Keratinocyte (primary cell): Measurements from ENCODE around the gene RNF166. TPM values are rescaled to one million over a fixed set of nuclear protein-coding genes. Genes with fewer than 3 reads are reported as not detected.

Experiments
- DNase-seq: peaks from one replicate; pipeline ENCODE4 v3.0.0-alpha.2; 2011; ENCODE audit warnings: low read depth, missing footprints, low spot score
- FAIRE-seq: peaks from 2 replicates; lab custom pipeline; 2011; peaks lifted over from hg19 to GRCh38; lab: Jason Lieb, UNC
- H2AFZ ChIP-seq: 2 replicates; pipeline ENCODE4 v1.6.0; 2012; ENCODE audit warnings: low read length, control low read depth, inconsistent platforms; ENCODE audit not compliant: control insufficient read depth
- H3K27ac ChIP-seq: 2 replicates; pipeline ENCODE4 v1.5.1; 2011; ENCODE audit warnings: low read length; ENCODE audit not compliant: control insufficient read depth, insufficient read depth
- H3K27me3 ChIP-seq: 3 replicates; pipeline ENCODE4 v1.6.0; 2011; ENCODE audit warnings: low read length; ENCODE audit not compliant: control insufficient read depth, insufficient read depth; ENCODE audit errors: extremely low read depth
- H3K36me3 ChIP-seq, 2 experiments: 2 replicates in 1 of 2; 3 replicates in 1 of 2; pipeline ENCODE4 v1.5.1; 2011; ENCODE audit warnings: low read length in 2 of 2, mild to moderate bottlenecking in 1 of 2; ENCODE audit not compliant: control insufficient read depth in 2 of 2, insufficient read depth in 2 of 2; ENCODE audit errors: extremely low read depth in 1 of 2
- H3K4me1 ChIP-seq: 3 replicates; pipeline ENCODE4 v1.5.1; 2011; ENCODE audit warnings: low read length; ENCODE audit not compliant: control insufficient read depth, insufficient read depth; ENCODE audit errors: extremely low read depth
- H3K4me2 ChIP-seq: 3 replicates; pipeline ENCODE4 v1.6.0; 2011; ENCODE audit warnings: low read depth, low read length; ENCODE audit not compliant: control insufficient read depth, insufficient read depth; ENCODE audit errors: extremely low read depth
- H3K4me3 ChIP-seq, 3 experiments: fragments of 200-600 bp in 1 of 3; sonication (generic) in 1 of 3; 2 replicates in 2 of 3; 3 replicates in 1 of 3; pipeline ENCODE4 v1.5.1; 2011 to 2016; ENCODE audit warnings: low read length in 3 of 3, mild to moderate bottlenecking in 3 of 3, control low read depth in 2 of 3, inconsistent platforms in 1 of 3, low read depth in 1 of 3, mixed read lengths in 1 of 3, mixed run types in 1 of 3, moderate library complexity in 1 of 3; ENCODE audit not compliant: control insufficient read depth in 2 of 3, insufficient read depth in 2 of 3; ENCODE audit errors: extremely low read depth in 1 of 3
- H3K79me2 ChIP-seq: 2 replicates; pipeline ENCODE4 v1.6.0; 2012; ENCODE audit warnings: low read length; ENCODE audit not compliant: control insufficient read depth, insufficient read depth
- H3K9ac ChIP-seq: 3 replicates; pipeline ENCODE4 v1.6.0; 2011; ENCODE audit warnings: low read length; ENCODE audit not compliant: control insufficient read depth, insufficient read depth; ENCODE audit errors: extremely low read depth
- H3K9me1 ChIP-seq: 3 replicates; pipeline ENCODE4 v1.6.0; 2011; ENCODE audit warnings: low read length; ENCODE audit not compliant: control insufficient read depth, insufficient read depth; ENCODE audit errors: extremely low read depth
- H3K9me3 ChIP-seq: 2 replicates; pipeline ENCODE4 v1.5.1; 2012; ENCODE audit warnings: low read depth, low read length; ENCODE audit not compliant: control insufficient read depth
- H4K20me1 ChIP-seq: 3 replicates; pipeline ENCODE4 v1.6.0; 2011; ENCODE audit warnings: low read length; ENCODE audit not compliant: control insufficient read depth, insufficient read depth; ENCODE audit errors: extremely low read depth
- CTCF ChIP-seq, 3 experiments: IDR thresholded peaks in 1 of 3; conservative IDR thresholded peaks in 1 of 3; optimal IDR thresholded peaks in 1 of 3; 2 replicates in 2 of 3; 3 replicates in 1 of 3; pipeline versions ENCODE3 to v1.5.1; 2011; ENCODE audit warnings: low read length in 3 of 3, mild to moderate bottlenecking in 3 of 3, moderate library complexity in 2 of 3, control low read depth in 1 of 3, inconsistent platforms in 1 of 3; ENCODE audit not compliant: insufficient read depth in 2 of 3; ENCODE audit errors: extremely low read depth in 1 of 3
- EZH2 ChIP-seq: IDR thresholded peaks from one replicate; pipeline ENCODE4 v1.6.1; 2012; ENCODE audit warnings: inconsistent platforms, mild to moderate bottlenecking, low read length, moderate library complexity
- dilution Hi-C: fragments of 300-500 bp; cut with MboI; formaldehyde crosslinking; loops from one replicate; pipeline ENCODE4 v1.7.0; 2020; ENCODE audit warnings: low sequenced_read_pairs; ENCODE audit not compliant: extremely low pct_ligation_motif_present
- polyA plus RNA-seq, 5 experiments: library from polyadenylated mRNA; depleted of rRNA in 3 of 5; stranded (reverse) in 3 of 5; stranded (forward) in 1 of 5; unstranded in 1 of 5; fragments of >200 nt; gene quantifications; 1 replicate in 1 of 5; 2 replicates in 3 of 5; 3 replicates in 1 of 5; pipeline versions ENCODE4 v1.2.1 to v1.2.3, GENCODE V29; 2011 to 2012; ENCODE audit warnings: missing spikeins in 2 of 5, low read depth in 1 of 5, low replicate concordance in 1 of 5

The RNF166 gene
- polyA plus RNA-seq, 1 donor (not counting 4 experiments of a cell fraction or from before 2014, with no cell fraction given), result 3.4 TPM

DNA sequence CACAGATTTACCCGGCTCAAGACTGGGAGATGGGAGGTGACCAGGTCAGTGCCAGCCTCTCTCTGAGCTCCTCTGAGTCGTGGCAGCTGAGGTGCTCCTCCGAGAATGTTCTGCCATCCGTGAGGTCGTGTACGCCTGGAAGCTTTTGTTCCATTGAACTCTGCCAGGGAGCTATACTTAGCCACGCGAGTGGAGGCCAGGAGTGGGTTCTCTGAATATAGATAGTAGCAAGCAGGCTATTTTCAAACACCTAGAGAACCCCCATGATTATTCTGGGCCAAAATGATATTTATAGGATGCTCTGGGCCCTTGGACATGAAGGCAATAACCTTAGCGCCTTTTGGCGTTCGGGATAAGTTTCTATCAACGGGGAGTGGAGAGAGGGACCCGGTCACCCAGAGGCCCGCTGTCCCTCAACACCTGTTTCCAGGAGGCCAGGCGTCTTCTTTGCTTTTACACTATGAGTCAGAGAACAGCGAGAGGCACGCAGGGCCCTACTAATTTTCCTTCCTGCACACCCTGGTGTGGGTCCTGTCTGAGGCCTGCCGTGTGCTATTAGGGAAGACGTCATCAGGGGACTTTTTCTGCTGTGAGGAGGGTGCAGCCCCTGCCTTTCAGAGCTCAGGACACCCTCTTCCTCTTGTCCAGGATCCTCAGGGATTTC, 32.4 kb downstream of the RNF166 start:
- DNase-seq (no peak), FAIRE-seq (no peak)
- no peak overlapping the region for H3K4me3 ChIP-seq
- no peaks in the 10 kb centered on the region for H3K79me2 ChIP-seq
- no peaks in the 10 kb centered on the region for H4K20me1 ChIP-seq
- H2AFZ ChIP-seq, result no peak overlapping the region
- no peaks in the 10 kb centered on the region for H3K9me3 ChIP-seq
- no peaks in the 10 kb centered on the region for H3K4me1 ChIP-seq
- dilution Hi-C loops, result loop anchor here (25.0 kb wide), 1 partner anchor 88 kb away; no protein-coding TSS in a partner anchor
- H3K9me1 ChIP-seq, result no peaks in the 10 kb centered on the region
- TF ChIP-seq EZH2, result no peak
- TF ChIP-seq CTCF (optimal IDR thresholded peaks at IDR 0.05 in 1 of 3, IDR thresholded peaks at IDR 0.05 in 1 of 3, conservative IDR thresholded peaks at IDR 0.05 in 1 of 3; ENCODE audit: extremely low read depth in 1 of 3, insufficient read depth in 2 of 3, low read length in 3 of 3), result no peak
- H3K27ac ChIP-seq, result no peak overlapping the region
- H3K36me3 ChIP-seq, result peaks cover 0 to 8% of the 10 kb centered on the region in 2 experiments
- H3K4me2 ChIP-seq, result no peak overlapping the region
- H3K9ac ChIP-seq, result no peak overlapping the region
- peaks cover 4% of the 10 kb centered on the region for H3K27me3 ChIP-seq

GRCh38 chr16:88672776-88673175, 33.4 kb downstream of the RNF166 start:
- no peaks in the 10 kb centered on the region for H3K4me1 ChIP-seq
- dilution Hi-C loops, result loop anchor here (25.0 kb wide), 1 partner anchor 90 kb away; no protein-coding TSS in a partner anchor
- no peak for DNase-seq
- H3K4me3 ChIP-seq, result no peak overlapping the region
- H3K4me2 ChIP-seq, result no peak overlapping the region
- no peaks in the 10 kb centered on the region for H3K9me1 ChIP-seq
- no peak for FAIRE-seq
- no peaks in the 10 kb centered on the region for H3K27me3 ChIP-seq
- no peak overlapping the region for H3K27ac ChIP-seq
- no peaks in the 10 kb centered on the region for H4K20me1 ChIP-seq
- no peaks in the 10 kb centered on the region for H3K9me3 ChIP-seq
- H3K36me3 ChIP-seq, result peaks cover 0 to 8% of the 10 kb centered on the region in 2 experiments
- TF ChIP-seq CTCF (optimal IDR thresholded peaks at IDR 0.05 in 1 of 3, IDR thresholded peaks at IDR 0.05 in 1 of 3, conservative IDR thresholded peaks at IDR 0.05 in 1 of 3; ENCODE audit: extremely low read depth in 1 of 3, insufficient read depth in 2 of 3, low read length in 3 of 3) (peak; percentile 32 to 56 (median 37)), EZH2 (no peak)
- H3K9ac ChIP-seq, result no peak overlapping the region
- H2AFZ ChIP-seq, result no peak overlapping the region
- H3K79me2 ChIP-seq, result no peaks in the 10 kb centered on the region
